GM12878 (cell line): ENCODE data around the gene NR2F2. TPM values are rescaled to one million over a fixed set of nuclear protein-coding genes. Genes with fewer than 3 reads are reported as not detected.

ENCODE experiments used
- ATAC-seq: fragments of 200-7000 bp; cut with Tn5 transposase; 3 replicates; pipeline ENCODE4 v1.9.1; 2020; ENCODE audit warnings: mild to moderate bottlenecking, moderate library complexity
- BruUV-seq: library from RNA; stranded (reverse); fragments of 400-500 nt; replicated peaks from 2 replicates; lab custom pipeline; 2021; lab: Mats Ljungman, UMichigan
- CTCF ChIA-PET: fragments of 300-600 bp; sonication (Branson Sonifier 250); formaldehyde crosslinking; extraction: SDS; loops from one replicate; lab custom pipeline; 2021; ENCODE audit warnings: inconsistent platforms; lab: Yijun Ruan, JAX
- POLR2A ChIA-PET: fragments of 350-600 bp; formaldehyde crosslinking; extraction: SDS; loops from one replicate; lab custom pipeline; 2021; ENCODE audit warnings: inconsistent platforms; lab: Charles Lee
- RAD21 ChIA-PET: fragments of 300-600 bp; sonication (Branson Sonifier 250); formaldehyde crosslinking; loops from one replicate; lab custom pipeline; 2023; ENCODE audit warnings: antibody characterized with exemption; ENCODE audit not compliant: unreplicated experiment; lab: Charles Lee
- SMC1A ChIA-PET: fragments of 300-600 bp; sonication (Branson Sonifier 250); formaldehyde crosslinking; loops from one replicate; lab custom pipeline; 2023; ENCODE audit not compliant: unreplicated experiment, uncharacterized antibody; lab: Charles Lee
- DNase-seq: peaks from one replicate; pipeline ENCODE4 v3.0.0-alpha.2; 2011; ENCODE audit warnings: low read depth, low spot score
- FAIRE-seq: peaks from 3 replicates; lab custom pipeline; 2011; peaks lifted over from hg19 to GRCh38; lab: Jason Lieb, UNC
- H2AFZ ChIP-seq: 2 replicates; pipeline ENCODE4 v1.6.0; 2011; ENCODE audit warnings: low read depth, low read length, control low read depth; ENCODE audit not compliant: control insufficient read depth
- H3K27ac ChIP-seq: 2 replicates; pipeline ENCODE4 v1.5.1; 2011; ENCODE audit warnings: control low read depth; ENCODE audit not compliant: control insufficient read depth, insufficient read depth
- H3K27me3 ChIP-seq, 2 experiments: replicated peaks in 1 of 2; 2 replicates each; pipeline versions ENCODE4 v1.6.0 to v1.6.1; 2011; ENCODE audit warnings: low read length in 1 of 2; ENCODE audit not compliant: control insufficient read depth in 2 of 2, insufficient read depth in 2 of 2
- H3K36me3 ChIP-seq, 2 experiments: 2 replicates each; pipeline ENCODE4 v1.5.1; 2011; ENCODE audit warnings: low read length in 1 of 2; ENCODE audit not compliant: control insufficient read depth in 2 of 2, insufficient read depth in 2 of 2
- H3K4me1 ChIP-seq: 2 replicates; pipeline ENCODE4 v1.6.1; 2011; ENCODE audit warnings: mild to moderate bottlenecking, low read length, moderate library complexity, mixed read lengths; ENCODE audit not compliant: control insufficient read depth, insufficient read depth
- H3K4me2 ChIP-seq: 2 replicates; pipeline ENCODE4 v1.6.0; 2011; ENCODE audit warnings: control low read depth; ENCODE audit not compliant: control insufficient read depth, insufficient read depth
- H3K4me3 ChIP-seq: fragments of 200-600 bp; sonication (generic); 2 replicates; pipeline ENCODE4 v1.5.1; 2016
- H3K79me2 ChIP-seq: 2 replicates; pipeline ENCODE4 v1.6.0; 2011; ENCODE audit warnings: low read length; ENCODE audit not compliant: control insufficient read depth, insufficient read depth
- H3K9ac ChIP-seq: 2 replicates; pipeline ENCODE4 v1.8.0; 2011; ENCODE audit warnings: low read length, control low read depth, mixed read lengths; ENCODE audit not compliant: control insufficient read depth, insufficient read depth
- H3K9me3 ChIP-seq: replicated peaks from 3 replicates; pipeline ENCODE4 v1.5.1; 2011; ENCODE audit warnings: mild to moderate bottlenecking, low read length; ENCODE audit not compliant: control insufficient read depth, insufficient read depth
- H4K20me1 ChIP-seq: 2 replicates; pipeline ENCODE4 v1.6.0; 2011; ENCODE audit not compliant: control insufficient read depth, insufficient read depth
- RAD51 ChIP-seq: fragments of 450-650 bp; IDR thresholded peaks from 2 replicates; pipeline ENCODE4 v1.6.1; 2016; ENCODE audit warnings: moderate library complexity, mild to moderate bottlenecking, inconsistent platforms
- WGBS: methylation state at CpG from one replicate; pipeline ENCODE4 v1.1.6; 2016; ENCODE audit warnings: low lambda C conversion rate; ENCODE audit not compliant: insufficient replicate concordance, insufficient coverage; ENCODE audit errors: missing lambda C conversion rate; 5-methylcytosine and 5-hydroxymethylcytosine counted together
- in situ Hi-C: fragments of 300-500 bp; cut with MboI; formaldehyde crosslinking; loops from 9 replicates; pipeline ENCODE4 v1.14.3; 2018; ENCODE audit warnings: mixed read lengths
- intact Hi-C: fragments of 100-400 bp; cut with micrococcal nuclease; formaldehyde crosslinking; loops from one replicate; pipeline ENCODE4 v1.14.2; 2022; ENCODE audit not compliant: unreplicated experiment
- polyA plus RNA-seq, 11 experiments: library from polyadenylated mRNA; depleted of rRNA in 4 of 11; unstranded in 6 of 11; stranded (reverse) in 5 of 11; fragments of >200 nt; fragmentation: Nextera tagmentation in 4 of 11; fragmentation: Illumina TruSeq in 1 of 11; extraction: Ambion mirVana in 4 of 11; extraction: Trizol in 1 of 11; gene quantifications; 1 replicate in 1 of 11; 2 replicates in 10 of 11; pipeline versions ENCODE4 v1.2.1 to v1.2.3, GENCODE V29; 2011 to 2016; ENCODE audit warnings: inconsistent platforms in 2 of 11, missing spikeins in 2 of 11, low read depth in 1 of 11
- total RNA-seq, 4 experiments: library from RNA; depleted of rRNA in 3 of 4; stranded (reverse); fragments of >200 nt in 3 of 4; fragmentation: Illumina TruSeq in 1 of 4; extraction: Trizol in 1 of 4; gene quantifications; 2 replicates each; pipeline versions ENCODE4 v1.2.1 to v1.2.3, GENCODE V29; 2013 to 2021
- TF ChIP-seq, protein P1 (sequence below): IDR thresholded peaks from 2 replicates; pipeline ENCODE4 v1.6.1; 2011; ENCODE audit warnings: mild to moderate bottlenecking, low read depth, low read length, moderate library complexity; ENCODE audit not compliant: insufficient replicate concordance

Gene NR2F2
- total and polyA plus RNA-seq, 10 of the 15 experiments (the other 5 are each of a cell fraction or from before 2014, with no cell fraction given): 1.1 to 10.1 (median 3.2) TPM

DNA sequence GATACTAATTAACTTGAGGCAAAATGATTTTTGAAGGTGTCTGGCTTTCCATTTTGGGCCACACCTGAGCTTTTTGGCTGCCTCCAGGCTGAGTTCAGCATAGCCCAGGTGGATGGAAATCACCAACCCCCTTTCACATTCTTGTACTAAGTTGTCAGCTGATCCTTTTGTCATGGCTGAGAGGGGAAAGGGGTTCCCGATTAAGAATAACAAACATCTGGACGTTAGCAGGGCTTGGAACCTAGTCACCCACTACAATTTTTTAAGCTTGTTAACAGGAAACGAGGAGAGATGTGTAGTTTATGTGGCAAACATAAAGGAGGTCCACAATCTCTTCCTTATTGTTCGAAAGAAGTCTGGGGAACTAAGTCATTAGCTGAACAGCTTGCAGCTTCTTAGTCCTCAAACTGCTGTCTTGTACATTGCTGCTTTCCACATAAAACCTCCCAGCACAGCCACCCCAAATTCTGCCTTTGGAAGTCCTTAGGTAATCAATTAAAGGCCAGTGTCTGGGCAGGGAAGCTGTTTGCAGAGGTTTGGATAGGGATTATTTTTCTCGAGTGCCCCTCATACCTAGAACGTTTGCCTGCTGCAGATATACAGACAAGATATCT lies 5.0 kb downstream of the NR2F2 start:
- H3K79me2 ChIP-seq: no peaks in the 10 kb centered on the region; the same call in 1 of the 2 replicates
- intact Hi-C loops: no loop called here
- no peak overlapping the region for H2AFZ ChIP-seq
- DNase-seq (no peak), ATAC-seq (no peak), FAIRE-seq (peak; percentile 71)
- H4K20me1 ChIP-seq: no peaks in the 10 kb centered on the region
- H3K4me1 ChIP-seq: no peaks in the 10 kb centered on the region
- TF ChIP-seq, protein P1, sequence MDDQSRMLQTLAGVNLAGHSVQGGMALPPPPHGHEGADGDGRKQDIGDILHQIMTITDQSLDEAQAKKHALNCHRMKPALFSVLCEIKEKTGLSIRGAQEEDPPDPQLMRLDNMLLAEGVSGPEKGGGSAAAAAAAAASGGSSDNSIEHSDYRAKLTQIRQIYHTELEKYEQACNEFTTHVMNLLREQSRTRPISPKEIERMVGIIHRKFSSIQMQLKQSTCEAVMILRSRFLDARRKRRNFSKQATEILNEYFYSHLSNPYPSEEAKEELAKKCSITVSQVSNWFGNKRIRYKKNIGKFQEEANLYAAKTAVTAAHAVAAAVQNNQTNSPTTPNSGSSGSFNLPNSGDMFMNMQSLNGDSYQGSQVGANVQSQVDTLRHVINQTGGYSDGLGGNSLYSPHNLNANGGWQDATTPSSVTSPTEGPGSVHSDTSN: no peak
- peak; percentile 66; the same call in 1 of the 2 replicates for TF ChIP-seq RAD51
- no peak overlapping the region for H3K27ac ChIP-seq
- in situ Hi-C loops: no loop called here
- H3K4me3 ChIP-seq: no peak overlapping the region
- H3K9me3 ChIP-seq: no peaks in the 10 kb centered on the region; the same call in 2 of the 3 replicates
- ChIA-PET SMC1A (interaction anchor here (0.8 to 3.5 kb wide), 17 partner anchors 8 to 1076 kb away, joined by 3 to 45 read pairs (median 4); no protein-coding TSS in a partner anchor), RAD21 (interaction anchor here (0.5 to 5.4 kb wide), 11 partner anchors 8 to 1076 kb away, joined by 3 to 34 read pairs (median 6); no protein-coding TSS in a partner anchor), CTCF (interaction anchor here (0.6 to 13.0 kb wide), 8 partner anchors 6 to 1074 kb away, joined by 3 to 212 read pairs (median 4); partner anchors contain the start of gene NR2F2), POLR2A (interaction anchor here (0.6 to 2.7 kb wide), 7 partner anchors 8 to 277 kb away, joined by 3 to 31 read pairs (median 6); no protein-coding TSS in a partner anchor)
- no peaks in the 10 kb centered on the region for H3K36me3 ChIP-seq
- no TSS peak for BruUV-seq
- no peaks in the 10 kb centered on the region for H3K27me3 ChIP-seq
- WGBS: 17% methylated on average over 6 of the region's 6 CpGs
- H3K4me2 ChIP-seq: no peak overlapping the region
- no peak overlapping the region for H3K9ac ChIP-seq
